Panc1 (cell line): ENCODE measurements around the gene KCNE5. TPM values are rescaled to one million over a fixed set of nuclear protein-coding genes. Genes with fewer than 3 reads are reported as not detected.
"Not testable (repeated sequence)": the region's sequence is repeated elsewhere in the genome, so short reads cannot be mapped to it uniquely, and the experiment has no call there.

Experiments used
- ATAC-seq: fragments of 200-7000 bp; cut with Tn5 transposase; 2 replicates; pipeline ENCODE4 v1.9.1; 2020; ENCODE audit warnings: mild to moderate bottlenecking, moderate library complexity
- Bru-seq: library from RNA; stranded (reverse); fragments of 400-500 nt; gene quantifications from one replicate; lab custom pipeline; 2021; lab: Mats Ljungman, UMichigan
- BruChase-seq, 2 experiments: library from RNA; stranded (reverse); fragments of 400-500 nt; gene quantifications; one replicate each; lab custom pipeline; 2021; lab: Mats Ljungman, UMichigan
- BruUV-seq: library from RNA; stranded (reverse); fragments of 400-500 nt; replicated peaks from 2 replicates; lab custom pipeline; 2021; lab: Mats Ljungman, UMichigan
- CTCF ChIA-PET: fragments of 300-600 bp; sonication (Branson Sonifier 250); formaldehyde crosslinking; loops from one replicate; lab custom pipeline; 2022; ENCODE audit warnings: antibody characterized with exemption; lab: Charles Lee
- POLR2A ChIA-PET: fragments of 300-600 bp; sonication (Branson Sonifier 250); formaldehyde crosslinking; loops from one replicate; lab custom pipeline; 2022; ENCODE audit warnings: antibody characterized with exemption; lab: Charles Lee
- DNase-seq: peaks from one replicate; pipeline ENCODE4 v3.0.0-alpha.2; 2010; ENCODE audit warnings: low read depth, low spot score
- H3K27ac ChIP-seq: 2 replicates; pipeline ENCODE4 v1.5.1; 2011; ENCODE audit warnings: mild to moderate bottlenecking, low read length, inconsistent platforms
- H3K27me3 ChIP-seq: fragments of 200-500 bp; sonication (Bioruptor generic); 2 replicates; pipeline ENCODE4 v1.6.0; 2014; ENCODE audit warnings: low read length, inconsistent platforms; ENCODE audit not compliant: control insufficient read depth, insufficient read depth
- H3K36me3 ChIP-seq: fragments of 200-500 bp; sonication (Bioruptor generic); 2 replicates; pipeline ENCODE4 v1.5.1; 2014; ENCODE audit warnings: inconsistent platforms, mild to moderate bottlenecking, low read length, moderate library complexity; ENCODE audit not compliant: control insufficient read depth, insufficient read depth
- H3K4me1 ChIP-seq: 2 replicates; pipeline ENCODE4 v1.5.1; 2011; ENCODE audit warnings: inconsistent platforms, mild to moderate bottlenecking, low read length, moderate library complexity; ENCODE audit not compliant: control insufficient read depth, insufficient read depth
- H3K4me3 ChIP-seq, 2 experiments: 2 replicates each; pipeline ENCODE4 v1.5.1; 2011 to 2012; ENCODE audit warnings: low read depth in 2 of 2, low read length in 2 of 2, mild to moderate bottlenecking in 2 of 2, inconsistent platforms in 1 of 2, moderate library complexity in 1 of 2
- H3K9me3 ChIP-seq: fragments of 200-500 bp; sonication (Bioruptor generic); 2 replicates; pipeline ENCODE4 v1.5.1; 2014; ENCODE audit warnings: low read depth, mild to moderate bottlenecking, inconsistent platforms, low read length, moderate library complexity; ENCODE audit not compliant: control insufficient read depth, insufficient read depth
- POLR2AphosphoS5 ChIP-seq: IDR thresholded peaks from 2 replicates; pipeline ENCODE4 v1.6.1; 2012; ENCODE audit warnings: mild to moderate bottlenecking, low read depth, low read length, moderate library complexity
- SIN3A ChIP-seq: IDR thresholded peaks from 2 replicates; pipeline ENCODE4 v1.6.1; 2012; ENCODE audit warnings: low read depth, mild to moderate bottlenecking, low read length, moderate library complexity, borderline replicate concordance; ENCODE audit not compliant: insufficient read depth
- TCF7L2 ChIP-seq: IDR thresholded peaks from 2 replicates; pipeline ENCODE4 v1.6.1; 2011; ENCODE audit warnings: mild to moderate bottlenecking, low read depth, low read length, inconsistent platforms
- in situ Hi-C: cut with HindIII; loops from 2 replicates; pipeline ENCODE4 v1.10.0; 2016; ENCODE audit warnings: low sequenced_read_pairs, low pct_unique_long_range_greater_than_20kb
- intact Hi-C: fragments of 100-400 bp; cut with micrococcal nuclease; formaldehyde crosslinking; loops from one replicate; pipeline ENCODE4 v1.10.0; 2022; ENCODE audit not compliant: unreplicated experiment
- long read RNA-seq: library from polyadenylated mRNA; unstranded; transcript quantifications from one replicate; pipeline ENCODE4 v2.0.0, GENCODE V29; 2021; ENCODE audit not compliant: unreplicated experiment
- polyA plus RNA-seq: library from polyadenylated mRNA; unstranded; fragments of >200 nt; gene quantifications from one replicate; pipeline ENCODE4 v1.2.1, GENCODE V29; 2012; ENCODE audit warnings: missing spikeins; ENCODE audit not compliant: insufficient read length
- total RNA-seq: library from RNA; stranded (reverse); gene quantifications from one replicate; pipeline ENCODE4 v1.2.1, GENCODE V29; 2021; ENCODE audit not compliant: unreplicated experiment
- TF ChIP-seq, protein P1 (sequence below), 2 experiments: IDR thresholded peaks; 2 replicates each; pipeline ENCODE4 v1.6.1; 2011 to 2012; ENCODE audit warnings: low read depth in 2 of 2, control low read depth in 1 of 2, low read length in 1 of 2, mild to moderate bottlenecking in 1 of 2, moderate library complexity in 1 of 2; ENCODE audit not compliant: insufficient read depth in 1 of 2
- TF ChIP-seq, protein P2 (sequence below): fragments of 450-650 bp; IDR thresholded peaks from 2 replicates; pipeline ENCODE4 v1.5.1; 2017; ENCODE audit warnings: mild to moderate bottlenecking

Gene KCNE5, protein sequence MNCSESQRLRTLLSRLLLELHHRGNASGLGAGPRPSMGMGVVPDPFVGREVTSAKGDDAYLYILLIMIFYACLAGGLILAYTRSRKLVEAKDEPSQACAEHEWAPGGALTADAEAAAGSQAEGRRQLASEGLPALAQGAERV
- total RNA-seq = 0.13 TPM
- not detected for polyA plus RNA-seq
- percentile 31 among the genes with signal in this experiment for Bru-seq, nascent RNA
- percentile 50 among the genes with signal in this experiment for BruChase-seq, experiment 1, labeled RNA remaining after a 2-hour chase
- BruChase-seq, experiment 2, labeled RNA remaining after a 6-hour chase = percentile 47 among the genes with signal in this experiment
- long read RNA-seq = 0 reads

DNA sequence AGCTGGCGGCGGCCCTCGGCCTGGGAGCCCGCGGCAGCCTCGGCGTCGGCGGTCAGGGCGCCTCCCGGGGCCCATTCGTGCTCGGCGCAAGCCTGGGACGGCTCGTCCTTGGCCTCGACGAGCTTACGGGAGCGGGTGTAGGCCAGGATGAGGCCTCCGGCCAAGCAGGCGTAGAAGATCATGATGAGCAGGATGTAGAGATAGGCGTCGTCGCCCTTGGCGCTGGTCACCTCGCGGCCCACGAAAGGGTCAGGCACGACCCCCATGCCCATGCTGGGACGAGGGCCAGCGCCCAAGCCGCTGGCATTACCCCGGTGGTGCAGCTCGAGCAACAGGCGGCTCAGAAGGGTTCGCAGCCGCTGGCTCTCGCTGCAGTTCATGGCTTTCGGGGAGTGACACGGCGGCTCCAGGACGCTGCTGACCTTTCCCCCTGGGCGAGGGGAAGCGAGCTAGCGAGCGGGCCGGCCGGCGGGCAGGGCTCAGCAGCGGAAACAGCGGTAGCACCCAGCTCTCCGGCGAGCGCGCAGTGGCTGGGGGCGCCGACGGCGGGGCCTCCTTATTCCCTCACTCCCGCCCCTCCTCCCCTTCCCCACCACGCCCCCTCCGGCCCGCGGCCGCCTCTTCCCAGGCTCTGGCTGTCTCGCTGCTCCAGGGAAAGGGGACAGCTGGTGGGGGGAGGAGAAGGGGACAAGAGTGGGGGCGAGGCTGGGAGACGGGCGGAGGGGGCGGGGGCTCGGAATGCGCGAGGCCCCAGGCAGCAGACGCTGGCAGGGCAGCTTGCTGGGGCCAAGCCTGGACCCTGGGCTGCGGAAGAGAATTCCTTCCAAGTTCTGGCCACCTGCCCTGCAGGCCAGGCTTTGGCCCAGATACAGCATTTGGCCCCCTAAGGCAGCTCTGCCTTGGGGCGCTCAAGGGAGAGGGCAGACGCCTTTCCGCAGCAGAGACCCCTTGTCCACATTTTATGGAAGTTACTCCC, at the start of gene KCNE5:
Gene KCNE5, minus strand, starts transcription at position 532 of the 976 bp plus-strand sequence. Its CDS starts 152 bp downstream, at position 380.
- CTCF ChIA-PET = no interaction called here

DNA sequence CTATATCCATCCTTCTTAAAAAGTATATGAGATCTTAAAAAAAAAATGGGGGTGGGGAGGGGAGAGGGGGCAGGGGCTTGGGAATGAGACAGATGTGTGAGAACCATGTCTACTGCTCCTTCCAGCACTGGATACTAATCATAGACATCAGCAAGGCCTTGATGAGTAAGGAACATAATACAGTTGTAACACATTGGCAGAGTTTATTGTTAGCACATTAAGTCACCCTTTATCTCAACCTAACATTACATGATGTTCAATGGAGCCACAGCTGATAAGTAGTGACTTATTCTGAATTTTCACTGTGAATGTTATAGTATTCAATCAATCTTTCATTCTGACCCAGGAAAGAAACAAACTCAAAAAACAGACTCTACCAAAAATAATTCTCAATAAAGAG, 47.3 kb upstream of the KCNE5 start:
- intact Hi-C loops = no loop called here

More for the DNA sequence above, at the start of gene KCNE5:
- intact Hi-C loops = no loop called here
- Histone ChIP-seq H3K27me3 (no peaks in the 10 kb centered on the region), H3K9me3 (no peaks in the 10 kb centered on the region), H3K36me3 (no peaks in the 10 kb centered on the region), H3K4me1 (no peaks in the 10 kb centered on the region), H3K27ac (no peak within 1 kb of the TSS), H3K4me3 (no peak within 1 kb of the TSS)
- no TSS peak for BruUV-seq
- POLR2A ChIA-PET = no interaction called here
- in situ Hi-C loops = no loop called here
- DNase-seq (no peak), ATAC-seq (no peak)
- TF ChIP-seq, protein P1, sequence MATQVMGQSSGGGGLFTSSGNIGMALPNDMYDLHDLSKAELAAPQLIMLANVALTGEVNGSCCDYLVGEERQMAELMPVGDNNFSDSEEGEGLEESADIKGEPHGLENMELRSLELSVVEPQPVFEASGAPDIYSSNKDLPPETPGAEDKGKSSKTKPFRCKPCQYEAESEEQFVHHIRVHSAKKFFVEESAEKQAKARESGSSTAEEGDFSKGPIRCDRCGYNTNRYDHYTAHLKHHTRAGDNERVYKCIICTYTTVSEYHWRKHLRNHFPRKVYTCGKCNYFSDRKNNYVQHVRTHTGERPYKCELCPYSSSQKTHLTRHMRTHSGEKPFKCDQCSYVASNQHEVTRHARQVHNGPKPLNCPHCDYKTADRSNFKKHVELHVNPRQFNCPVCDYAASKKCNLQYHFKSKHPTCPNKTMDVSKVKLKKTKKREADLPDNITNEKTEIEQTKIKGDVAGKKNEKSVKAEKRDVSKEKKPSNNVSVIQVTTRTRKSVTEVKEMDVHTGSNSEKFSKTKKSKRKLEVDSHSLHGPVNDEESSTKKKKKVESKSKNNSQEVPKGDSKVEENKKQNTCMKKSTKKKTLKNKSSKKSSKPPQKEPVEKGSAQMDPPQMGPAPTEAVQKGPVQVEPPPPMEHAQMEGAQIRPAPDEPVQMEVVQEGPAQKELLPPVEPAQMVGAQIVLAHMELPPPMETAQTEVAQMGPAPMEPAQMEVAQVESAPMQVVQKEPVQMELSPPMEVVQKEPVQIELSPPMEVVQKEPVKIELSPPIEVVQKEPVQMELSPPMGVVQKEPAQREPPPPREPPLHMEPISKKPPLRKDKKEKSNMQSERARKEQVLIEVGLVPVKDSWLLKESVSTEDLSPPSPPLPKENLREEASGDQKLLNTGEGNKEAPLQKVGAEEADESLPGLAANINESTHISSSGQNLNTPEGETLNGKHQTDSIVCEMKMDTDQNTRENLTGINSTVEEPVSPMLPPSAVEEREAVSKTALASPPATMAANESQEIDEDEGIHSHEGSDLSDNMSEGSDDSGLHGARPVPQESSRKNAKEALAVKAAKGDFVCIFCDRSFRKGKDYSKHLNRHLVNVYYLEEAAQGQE (IDR thresholded peaks at IDR 0.05; ENCODE audit: insufficient read depth in 1 of 2, low read depth in 2 of 2, low read length in 1 of 2) = no peak
- TF ChIP-seq POLR2AphosphoS5 (no peak), TCF7L2 (no peak), SIN3A (no peak)

DNA sequence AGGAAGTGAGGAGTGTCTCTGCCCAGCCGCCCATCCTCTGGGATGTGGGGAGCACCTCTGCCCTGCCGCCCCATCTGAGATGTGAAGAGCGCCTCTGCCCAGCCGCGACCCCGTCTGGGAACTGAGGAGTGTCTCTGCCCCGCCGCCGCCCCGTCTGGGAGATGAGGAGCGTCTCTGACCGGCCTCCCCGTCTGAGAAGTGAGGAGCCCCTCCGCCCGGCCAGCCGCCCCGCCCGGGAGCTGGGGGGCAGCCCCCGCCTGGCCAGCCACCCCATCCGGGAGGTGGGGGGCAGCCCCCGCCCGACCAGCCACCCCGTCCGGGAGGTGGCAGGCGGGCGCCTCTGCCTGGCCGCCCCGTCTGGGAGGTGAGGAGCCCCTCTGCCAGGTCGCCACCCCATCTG, 46.2 kb upstream of the KCNE5 start:
- H3K4me1 ChIP-seq, H3K27me3 ChIP-seq, H3K27ac ChIP-seq, BruUV-seq, DNase-seq, POLR2A ChIA-PET, H3K9me3 ChIP-seq, in situ Hi-C loops, H3K36me3 ChIP-seq, intact Hi-C loops, H3K4me3 ChIP-seq, CTCF ChIA-PET, ATAC-seq: not testable (repeated sequence)

More for the DNA sequence above, 47.3 kb upstream of the KCNE5 start:
- Histone ChIP-seq H3K9me3 (no peaks in the 10 kb centered on the region), H3K36me3 (no peaks in the 10 kb centered on the region; the same call in 1 of the 2 replicates), H3K27me3 (no peaks in the 10 kb centered on the region), H3K4me1 (no peaks in the 10 kb centered on the region), H3K27ac (no peak overlapping the region), H3K4me3 (no peak overlapping the region)
- ATAC-seq (no peak), DNase-seq (no peak)
- POLR2A ChIA-PET = no interaction called here
- TF ChIP-seq, protein P2, sequence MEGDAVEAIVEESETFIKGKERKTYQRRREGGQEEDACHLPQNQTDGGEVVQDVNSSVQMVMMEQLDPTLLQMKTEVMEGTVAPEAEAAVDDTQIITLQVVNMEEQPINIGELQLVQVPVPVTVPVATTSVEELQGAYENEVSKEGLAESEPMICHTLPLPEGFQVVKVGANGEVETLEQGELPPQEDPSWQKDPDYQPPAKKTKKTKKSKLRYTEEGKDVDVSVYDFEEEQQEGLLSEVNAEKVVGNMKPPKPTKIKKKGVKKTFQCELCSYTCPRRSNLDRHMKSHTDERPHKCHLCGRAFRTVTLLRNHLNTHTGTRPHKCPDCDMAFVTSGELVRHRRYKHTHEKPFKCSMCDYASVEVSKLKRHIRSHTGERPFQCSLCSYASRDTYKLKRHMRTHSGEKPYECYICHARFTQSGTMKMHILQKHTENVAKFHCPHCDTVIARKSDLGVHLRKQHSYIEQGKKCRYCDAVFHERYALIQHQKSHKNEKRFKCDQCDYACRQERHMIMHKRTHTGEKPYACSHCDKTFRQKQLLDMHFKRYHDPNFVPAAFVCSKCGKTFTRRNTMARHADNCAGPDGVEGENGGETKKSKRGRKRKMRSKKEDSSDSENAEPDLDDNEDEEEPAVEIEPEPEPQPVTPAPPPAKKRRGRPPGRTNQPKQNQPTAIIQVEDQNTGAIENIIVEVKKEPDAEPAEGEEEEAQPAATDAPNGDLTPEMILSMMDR = no peak
- TF ChIP-seq POLR2AphosphoS5 = no peak
- TF ChIP-seq SIN3A = no peak
- TF ChIP-seq, protein P1 (IDR thresholded peaks at IDR 0.05; ENCODE audit: insufficient read depth in 1 of 2, low read depth in 2 of 2, low read length in 1 of 2) = no peak
- no TSS peak for BruUV-seq
- in situ Hi-C loops = no loop called here
- CTCF ChIA-PET = no interaction called here
